NCI-H1694 (cell line): Measurements from ENCODE around the gene FCF1.

Experiments
- DNase-seq: peaks from one replicate; lab custom pipeline; 2025; lab: John Stamatoyannopoulos, UW

The FCF1 gene, protein sequence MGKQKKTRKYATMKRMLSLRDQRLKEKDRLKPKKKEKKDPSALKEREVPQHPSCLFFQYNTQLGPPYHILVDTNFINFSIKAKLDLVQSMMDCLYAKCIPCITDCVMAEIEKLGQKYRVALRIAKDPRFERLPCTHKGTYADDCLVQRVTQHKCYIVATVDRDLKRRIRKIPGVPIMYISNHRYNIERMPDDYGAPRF

GRCh38 chr14:74712499-74713394 lies at the start of gene FCF1, which contains the start of gene AREL1:
FCF1 (plus strand) TSS chr14:74713144; CDS start chr14:74713198, 54 bp downstream.
AREL1 (minus strand) TSS chr14:74713080; CDS start chr14:74685615, 27,465 bp downstream.
- DNase-seq = no peak

DNA sequence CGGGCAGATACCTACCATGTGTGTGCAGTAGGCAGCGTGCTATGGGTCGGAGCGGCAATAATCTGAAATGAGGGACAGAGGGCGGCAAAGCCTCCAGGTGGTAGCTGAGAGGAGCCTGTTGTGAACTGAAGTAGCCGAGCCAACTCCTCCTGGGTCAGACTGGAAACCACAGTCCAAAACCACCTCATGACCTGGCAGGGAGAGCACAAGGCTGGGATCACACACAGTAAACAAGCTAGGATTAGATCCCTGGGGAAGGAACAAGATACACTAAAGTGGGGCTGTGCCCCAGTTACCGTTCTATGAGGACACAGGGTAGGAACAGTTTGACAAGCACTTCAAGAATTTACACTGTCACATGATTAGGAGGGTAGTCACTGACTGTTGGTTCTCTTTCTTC lies 49.1 kb upstream of the FCF1 start:
- no peak for DNase-seq

- DNase-seq = no peak
Measured at GRCh38 chr14:74664717-74665116, 48.2 kb upstream of the FCF1 start.

DNA sequence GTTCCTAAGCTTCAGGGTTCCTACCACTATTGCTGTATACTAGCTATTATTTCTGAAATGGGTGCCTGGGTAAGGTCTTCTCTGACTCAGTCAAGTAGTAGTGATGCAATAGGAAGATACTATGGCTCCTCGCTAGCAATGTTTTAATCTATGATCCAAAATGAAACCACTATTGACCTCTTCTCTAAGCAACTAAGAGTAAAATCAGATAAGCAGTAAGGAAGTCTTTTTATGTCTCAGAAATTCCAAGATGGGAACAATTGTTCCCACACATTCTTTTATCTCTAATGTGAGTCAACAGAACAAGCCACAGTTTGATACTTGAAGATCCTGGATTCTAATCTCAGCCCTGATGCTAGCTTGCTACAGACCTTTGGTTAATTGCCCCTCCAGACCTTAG lies 45.2 kb upstream of the FCF1 start:
- DNase-seq = no peak

GRCh38 chr14:74669256-74669655 lies 43.7 kb upstream of the FCF1 start:
- no peak for DNase-seq

- DNase-seq = no peak
Measured at GRCh38 chr14:74669846-74670245, 43.1 kb upstream of the FCF1 start.

- DNase-seq = no peak
Measured at GRCh38 chr14:74670726-74671411, 42.1 kb upstream of the FCF1 start.

DNA sequence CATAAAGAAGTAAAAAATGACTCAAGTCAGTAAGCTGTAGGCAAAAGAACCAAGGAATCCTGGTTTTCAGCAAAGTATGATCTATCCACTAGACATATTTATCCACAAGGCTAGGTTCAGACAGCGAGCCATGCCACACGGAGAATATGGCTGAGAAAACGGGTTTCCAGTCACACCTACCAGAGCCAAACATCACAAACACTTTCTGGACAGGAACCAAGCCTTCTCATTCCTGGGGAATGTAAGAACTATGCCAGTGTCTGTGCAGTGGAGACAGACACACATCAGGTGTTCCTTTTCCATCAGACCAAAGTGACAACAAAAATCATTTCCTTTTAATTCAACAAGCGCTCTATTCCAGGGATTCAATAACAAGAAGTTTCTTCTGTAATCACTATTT lies 41.2 kb upstream of the FCF1 start:
- DNase-seq = no peak

- DNase-seq = no peak
Measured at GRCh38 chr14:74673768-74674167, 39.2 kb upstream of the FCF1 start.

GRCh38 chr14:74675219-74675618 lies 37.7 kb upstream of the FCF1 start:
- DNase-seq = no peak

DNA sequence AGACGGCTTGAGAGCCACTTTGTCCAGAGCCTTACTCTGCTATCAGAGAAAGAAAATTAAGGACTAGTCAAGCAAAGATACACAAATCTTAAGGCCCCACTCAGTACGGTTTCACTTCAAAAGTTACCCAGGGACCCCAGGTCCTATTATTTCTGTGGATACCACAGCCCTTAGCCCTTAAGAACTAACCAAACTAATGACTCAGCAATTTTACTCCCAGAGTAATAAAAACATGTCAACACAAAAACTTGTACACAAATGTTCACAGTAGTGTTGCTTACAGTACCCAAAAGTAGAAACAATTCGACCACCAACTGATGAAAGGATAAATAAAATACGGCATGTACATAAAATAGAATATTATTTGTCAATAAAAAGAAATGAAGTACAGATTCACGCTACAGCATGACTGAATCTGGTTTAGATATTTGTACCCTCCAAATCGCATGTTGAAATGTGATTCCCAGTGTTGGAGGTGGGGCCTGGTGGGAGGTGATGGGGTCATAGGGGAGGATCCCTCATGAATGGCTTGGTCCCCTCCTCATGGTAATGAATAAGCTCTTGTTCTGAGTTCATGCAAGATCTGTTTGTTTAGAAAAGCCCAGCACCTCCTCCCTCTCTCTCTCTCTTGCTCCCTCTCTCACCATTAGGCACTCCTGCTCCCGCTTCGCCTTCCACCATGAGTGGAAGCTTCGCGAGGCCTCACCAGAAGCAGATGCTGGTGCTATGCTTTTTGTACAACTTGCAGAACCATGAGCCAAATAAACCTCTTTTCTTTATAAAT lies 30.6 kb upstream of the FCF1 start:
- DNase-seq = no peak

GRCh38 chr14:74683406-74683805 lies 29.5 kb upstream of the FCF1 start:
- no peak for DNase-seq

- DNase-seq = no peak
Measured at GRCh38 chr14:74684434-74684833, 28.5 kb upstream of the FCF1 start.

DNA sequence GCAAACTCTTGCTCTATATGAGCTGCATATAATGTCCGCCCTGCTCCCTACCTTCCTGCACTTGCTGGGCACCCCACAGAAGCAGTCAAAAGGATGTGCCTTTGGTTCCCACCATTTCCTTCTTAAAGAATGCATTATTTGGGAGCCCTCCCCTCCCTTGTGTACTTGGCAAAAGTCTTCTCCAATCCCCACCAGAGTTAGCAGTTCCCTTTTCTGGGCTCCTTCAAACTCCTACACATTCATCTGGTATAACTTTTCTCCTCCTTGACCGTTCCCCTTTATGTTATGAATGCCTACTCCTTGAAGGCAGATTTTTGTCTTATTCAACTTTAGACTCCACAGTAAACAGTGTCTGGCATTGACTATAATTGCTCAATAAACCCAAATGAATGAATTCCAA lies 27.9 kb upstream of the FCF1 start:
- no peak for DNase-seq

GRCh38 chr14:74685921-74686678 lies 26.8 kb upstream of the FCF1 start:
- no peak for DNase-seq

DNA sequence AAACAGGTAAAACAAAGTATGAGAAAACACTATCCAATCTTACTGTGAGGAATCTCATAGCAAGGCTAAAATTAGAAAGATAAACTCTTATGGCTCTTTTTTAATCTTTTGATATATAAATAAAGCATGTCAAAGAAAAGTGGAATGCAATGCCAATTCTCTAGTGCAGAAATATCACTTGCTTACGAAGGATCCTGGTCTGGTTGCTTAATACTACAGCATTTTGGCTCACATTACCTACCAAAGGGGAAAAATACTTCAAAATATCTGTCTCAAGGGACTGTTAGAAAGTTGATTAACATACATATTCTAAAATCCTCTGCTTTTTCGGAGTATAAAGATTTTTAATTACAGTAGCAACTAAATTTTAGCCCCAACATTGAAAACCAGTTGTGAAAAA lies 21.5 kb upstream of the FCF1 start:
- DNase-seq = no peak

- DNase-seq = no peak
Measured at GRCh38 chr14:74693191-74693590, 19.8 kb upstream of the FCF1 start.

DNA sequence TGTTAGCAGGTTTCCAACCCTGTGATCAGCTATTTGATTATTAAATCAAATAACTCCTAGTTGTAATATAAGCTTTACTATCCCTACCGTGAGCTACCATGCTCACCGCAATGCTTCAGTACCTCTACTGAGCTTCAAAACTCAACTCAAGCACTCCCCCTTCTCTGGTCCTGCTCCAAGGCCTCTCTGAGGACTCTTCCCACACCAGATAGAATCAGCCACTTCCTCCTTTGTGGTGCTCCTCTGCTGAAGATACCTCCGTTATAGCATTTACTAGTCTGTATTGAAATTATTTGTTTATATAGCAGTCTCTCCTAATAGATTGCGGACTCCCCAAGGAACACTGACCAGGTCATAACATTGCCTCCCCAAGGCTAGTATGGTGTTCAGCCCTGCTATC lies 17.5 kb upstream of the FCF1 start:
- DNase-seq = no peak

DNA sequence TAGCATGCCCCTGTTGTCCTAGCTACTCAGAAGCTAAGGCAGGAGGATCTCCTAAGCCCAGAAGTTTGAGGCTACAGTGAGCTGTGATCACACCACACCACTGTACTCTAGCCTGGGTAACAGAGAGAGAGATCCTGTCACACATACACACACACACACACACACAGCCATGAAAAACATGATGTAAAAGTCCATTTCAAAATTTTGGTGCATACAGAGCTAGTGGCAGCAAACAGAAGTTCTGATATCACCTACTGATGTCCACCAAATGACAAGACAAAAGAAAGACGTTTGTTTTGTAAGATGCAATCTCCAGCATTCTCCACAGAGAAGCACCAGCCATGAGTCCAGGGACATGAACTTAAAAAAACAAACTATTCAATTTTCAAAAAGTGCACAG lies 15.9 kb upstream of the FCF1 start:
- DNase-seq = no peak

- DNase-seq = no peak
Measured at GRCh38 chr14:74697543-74697942, 15.4 kb upstream of the FCF1 start.

GRCh38 chr14:74697976-74698375 lies 15.0 kb upstream of the FCF1 start:
- DNase-seq = no peak
